Measurements from ENCODE around the gene SLC13A4.
"Not testable (repeated sequence)": the region's sequence is repeated elsewhere in the genome, so short reads cannot be mapped to it uniquely, and the experiment has no call there.

- TF ChIP-seq CTCF (conservative IDR thresholded peaks at IDR 0.05 in 1 of 2, IDR thresholded peaks at IDR 0.05 in 1 of 2; ENCODE audit: extremely low read depth in 1 of 2, insufficient read depth in 1 of 2, low read depth in 1 of 2, low read length in 2 of 2); EZH2 (IDR thresholded peaks at IDR 0.05; ENCODE audit: borderline replicate concordance, low read length): not testable (repeated sequence)
Measured at GRCh38 chr7:135668852-135669395, 59.1 kb downstream of the SLC13A4 start.
